Fibroblast of lung (primary cell): ENCODE measurements around the gene NQO1. TPM values are rescaled to one million over a fixed set of nuclear protein-coding genes. Genes with fewer than 3 reads are reported as not detected.

Experiments
- DNase-seq, 2 donors: peaks; one replicate each; pipeline versions ENCODE4 v3.0.0 to v3.0.0-alpha.2; 2010; ENCODE audit warnings: low read depth in 2 of 2
- H2AFZ ChIP-seq: 2 replicates; pipeline ENCODE4 v1.5.1; 2012; ENCODE audit warnings: low read length, control low read depth, inconsistent platforms
- H3K27ac ChIP-seq: 2 replicates; pipeline ENCODE4 v1.5.1; 2011; ENCODE audit warnings: low read length, control low read depth; ENCODE audit not compliant: insufficient read depth
- H3K27me3 ChIP-seq: 2 replicates; pipeline ENCODE4 v1.5.1; 2011; ENCODE audit warnings: mild to moderate bottlenecking, low read length; ENCODE audit not compliant: control insufficient read depth, insufficient read depth
- H3K36me3 ChIP-seq: 2 replicates; pipeline ENCODE4 v1.5.1; 2011; ENCODE audit warnings: low read length; ENCODE audit not compliant: control insufficient read depth, insufficient read depth
- H3K4me1 ChIP-seq: 2 replicates; pipeline ENCODE4 v1.5.1; 2011; ENCODE audit warnings: low read length; ENCODE audit not compliant: control insufficient read depth, insufficient read depth; ENCODE audit errors: extremely low read depth
- H3K4me2 ChIP-seq: 2 replicates; pipeline ENCODE4 v1.5.1; 2011; ENCODE audit warnings: low read length, control low read depth; ENCODE audit not compliant: insufficient read depth; ENCODE audit errors: extremely low read depth
- H3K4me3 ChIP-seq, 4 experiments: fragments of 200-600 bp in 1 of 4; sonication (generic) in 1 of 4; replicated peaks in 1 of 4; 2 replicates each; pipeline ENCODE4 v1.5.1; 2011 to 2016; ENCODE audit warnings: low read length in 4 of 4, low read depth in 3 of 4, mild to moderate bottlenecking in 3 of 4, control low read depth in 2 of 4, inconsistent platforms in 1 of 4, mixed read lengths in 1 of 4; ENCODE audit not compliant: insufficient read depth in 1 of 4; ENCODE audit errors: control extremely low read depth in 1 of 4
- H3K79me2 ChIP-seq: 2 replicates; pipeline ENCODE4 v1.5.1; 2012; ENCODE audit warnings: mild to moderate bottlenecking, low read length, inconsistent platforms; ENCODE audit not compliant: control insufficient read depth, insufficient read depth
- H3K9ac ChIP-seq: 2 replicates; pipeline ENCODE4 v1.5.1; 2011; ENCODE audit warnings: mild to moderate bottlenecking, low read length, control low read depth; ENCODE audit not compliant: insufficient read depth
- H3K9me3 ChIP-seq: 2 replicates; pipeline ENCODE4 v1.5.1; 2012; ENCODE audit warnings: low read depth, low read length; ENCODE audit not compliant: control insufficient read depth, insufficient read depth
- H4K20me1 ChIP-seq: 2 replicates; pipeline ENCODE4 v1.5.1; 2011; ENCODE audit warnings: low read length; ENCODE audit not compliant: control insufficient read depth, insufficient read depth; ENCODE audit errors: extremely low read depth
- EZH2 ChIP-seq: IDR thresholded peaks from 2 replicates; pipeline ENCODE4 v1.5.1; 2012; ENCODE audit warnings: low read length, control low read depth, mild to moderate bottlenecking; ENCODE audit errors: missing control alignments
- polyA plus RNA-seq, 2 donors: library from polyadenylated mRNA; depleted of rRNA in 1 of 2; stranded (reverse) in 1 of 2; unstranded in 1 of 2; fragments of >200 nt; gene quantifications; 2 replicates each; pipeline ENCODE4 v1.2.1, GENCODE V29; 2011 to 2012; ENCODE audit warnings: missing spikeins in 1 of 2
- total RNA-seq: library from RNA; depleted of rRNA; stranded (reverse); fragments of >200 nt; gene quantifications from 2 replicates; pipeline ENCODE4 v1.2.1, GENCODE V29; 2014
- TF ChIP-seq, protein P1 (sequence below), 2 donors: IDR thresholded peaks in 1 of 2; conservative IDR thresholded peaks in 1 of 2; 1 replicate in 1 of 2; 2 replicates in 1 of 2; pipeline ENCODE4 v1.5.1; 2011 to 2012; ENCODE audit warnings: low read length in 2 of 2, control low read depth in 1 of 2, inconsistent platforms in 1 of 2, low read depth in 1 of 2, mild to moderate bottlenecking in 1 of 2

NQO1 gene
- total and polyA plus RNA-seq, 2 donors (not counting 1 experiment from before 2014, with no cell fraction given): 583 to 779 TPM

DNA sequence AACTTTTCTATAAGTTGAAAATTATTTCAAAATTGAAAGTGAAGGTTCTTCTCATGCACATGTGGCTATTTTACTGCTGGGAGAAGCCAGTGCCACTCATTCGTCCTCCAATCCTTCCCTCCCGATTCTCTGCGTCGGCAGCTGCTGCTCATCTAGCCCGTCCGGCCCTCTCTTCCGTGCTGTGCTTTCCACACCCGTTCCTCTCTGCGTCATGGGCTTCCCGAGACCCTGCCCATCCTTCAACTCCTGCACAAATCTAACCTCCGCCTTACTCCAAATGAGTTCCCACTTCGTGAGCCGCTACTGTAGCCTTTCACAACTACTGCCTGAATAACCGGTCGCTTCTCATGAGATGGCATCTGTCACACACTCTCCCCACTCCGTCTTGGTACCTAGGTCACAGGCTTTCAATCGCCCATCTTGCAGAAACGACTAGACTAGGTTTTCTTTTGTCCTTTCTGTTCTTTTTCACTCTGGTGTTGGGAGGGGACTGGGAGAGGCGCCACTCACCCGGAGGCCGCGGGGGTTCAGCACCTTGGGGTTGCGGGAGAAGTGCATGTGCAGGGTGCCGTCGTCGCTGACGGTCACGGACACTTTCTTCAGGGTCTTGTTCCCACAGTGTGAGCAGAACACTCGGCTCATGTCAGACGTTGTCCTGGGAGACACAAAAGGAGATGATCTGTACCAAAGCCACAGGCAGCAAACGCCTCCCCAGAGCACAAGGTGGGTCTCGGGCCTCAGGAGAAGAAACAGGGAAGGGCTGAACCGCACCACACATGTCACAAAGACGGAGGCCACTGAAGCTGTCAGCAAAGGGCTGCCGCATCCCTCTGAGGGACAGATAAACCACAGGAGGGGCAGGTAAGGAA lies 18.2 kb upstream of the NQO1 start:
- TF ChIP-seq, protein P1, sequence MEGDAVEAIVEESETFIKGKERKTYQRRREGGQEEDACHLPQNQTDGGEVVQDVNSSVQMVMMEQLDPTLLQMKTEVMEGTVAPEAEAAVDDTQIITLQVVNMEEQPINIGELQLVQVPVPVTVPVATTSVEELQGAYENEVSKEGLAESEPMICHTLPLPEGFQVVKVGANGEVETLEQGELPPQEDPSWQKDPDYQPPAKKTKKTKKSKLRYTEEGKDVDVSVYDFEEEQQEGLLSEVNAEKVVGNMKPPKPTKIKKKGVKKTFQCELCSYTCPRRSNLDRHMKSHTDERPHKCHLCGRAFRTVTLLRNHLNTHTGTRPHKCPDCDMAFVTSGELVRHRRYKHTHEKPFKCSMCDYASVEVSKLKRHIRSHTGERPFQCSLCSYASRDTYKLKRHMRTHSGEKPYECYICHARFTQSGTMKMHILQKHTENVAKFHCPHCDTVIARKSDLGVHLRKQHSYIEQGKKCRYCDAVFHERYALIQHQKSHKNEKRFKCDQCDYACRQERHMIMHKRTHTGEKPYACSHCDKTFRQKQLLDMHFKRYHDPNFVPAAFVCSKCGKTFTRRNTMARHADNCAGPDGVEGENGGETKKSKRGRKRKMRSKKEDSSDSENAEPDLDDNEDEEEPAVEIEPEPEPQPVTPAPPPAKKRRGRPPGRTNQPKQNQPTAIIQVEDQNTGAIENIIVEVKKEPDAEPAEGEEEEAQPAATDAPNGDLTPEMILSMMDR (conservative IDR thresholded peaks at IDR 0.05 in 1 of 2, IDR thresholded peaks at IDR 0.05 in 1 of 2; ENCODE audit: low read depth in 1 of 2, low read length in 2 of 2): no peak
- TF ChIP-seq EZH2: no peak
- Histone ChIP-seq H3K36me3 (peaks cover 51% of the 10 kb centered on the region), H3K9ac (no peak overlapping the region), H3K27ac (no peak overlapping the region), H4K20me1 (no peaks in the 10 kb centered on the region), H3K4me1 (no peaks in the 10 kb centered on the region), H3K4me3 (no peak overlapping the region), H3K79me2 (peaks cover 2% of the 10 kb centered on the region), H3K9me3 (no peaks in the 10 kb centered on the region), H2AFZ (no peak overlapping the region), H3K27me3 (no peaks in the 10 kb centered on the region), H3K4me2 (no peak overlapping the region)
- DNase-seq: no peak

DNA sequence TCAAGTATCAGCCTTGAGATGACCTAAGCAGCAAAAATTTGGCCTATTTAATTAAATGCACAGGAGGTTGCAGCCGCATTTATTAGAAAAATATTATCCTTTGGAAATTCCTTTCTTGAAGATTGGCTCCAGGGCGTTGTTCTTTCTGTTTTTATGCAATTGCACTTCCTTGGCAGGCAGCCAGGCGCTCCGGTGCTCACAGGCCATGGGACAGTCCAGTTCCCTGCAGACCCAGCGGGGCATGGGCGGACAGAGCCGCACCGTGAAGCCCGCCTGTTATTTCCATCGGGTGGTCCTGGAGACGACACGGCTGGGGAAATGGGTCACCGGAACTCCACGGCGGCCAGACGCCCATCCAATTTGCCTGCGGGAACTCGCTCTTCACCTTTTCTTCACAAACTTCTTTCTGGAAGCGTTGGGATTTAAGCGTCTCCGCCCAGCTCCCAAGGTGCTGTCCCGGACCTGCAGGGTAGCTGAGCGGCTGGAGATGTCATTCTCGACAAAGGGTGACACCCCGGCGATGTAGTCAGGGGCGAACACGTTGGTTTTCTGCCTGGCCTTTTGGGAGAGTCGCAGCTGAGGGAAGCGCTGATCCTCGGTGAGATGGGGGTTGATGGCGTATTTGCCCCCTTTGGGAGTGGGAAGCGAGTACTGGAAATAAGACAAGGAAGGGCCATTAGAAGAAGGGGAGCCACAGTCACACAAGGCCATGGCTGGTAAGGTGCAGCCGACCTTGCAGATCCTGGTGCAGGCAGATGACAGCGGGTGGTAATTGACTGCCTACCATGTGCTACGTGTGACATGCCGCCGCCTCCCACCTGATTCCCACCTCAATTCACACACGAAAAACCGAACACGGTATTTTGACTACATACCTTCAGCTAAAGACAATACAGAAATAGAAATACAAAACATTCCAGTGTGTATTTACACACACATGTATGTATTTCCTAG lies 15.9 kb upstream of the NQO1 start:
- Histone ChIP-seq H3K9me3 (no peaks in the 10 kb centered on the region), H3K79me2 (peaks cover 2% of the 10 kb centered on the region), H3K4me3 (no peak overlapping the region), H2AFZ (no peak overlapping the region), H3K4me2 (no peak overlapping the region), H3K36me3 (peaks cover 38% of the 10 kb centered on the region), H3K27me3 (no peaks in the 10 kb centered on the region), H3K27ac (no peak overlapping the region), H3K4me1 (no peaks in the 10 kb centered on the region), H4K20me1 (no peaks in the 10 kb centered on the region), H3K9ac (no peak overlapping the region)
- TF ChIP-seq, protein P1 (conservative IDR thresholded peaks at IDR 0.05 in 1 of 2, IDR thresholded peaks at IDR 0.05 in 1 of 2; ENCODE audit: low read depth in 1 of 2, low read length in 2 of 2): no peak
- TF ChIP-seq EZH2: no peak
- DNase-seq: peak; percentile 21 to 53

DNA sequence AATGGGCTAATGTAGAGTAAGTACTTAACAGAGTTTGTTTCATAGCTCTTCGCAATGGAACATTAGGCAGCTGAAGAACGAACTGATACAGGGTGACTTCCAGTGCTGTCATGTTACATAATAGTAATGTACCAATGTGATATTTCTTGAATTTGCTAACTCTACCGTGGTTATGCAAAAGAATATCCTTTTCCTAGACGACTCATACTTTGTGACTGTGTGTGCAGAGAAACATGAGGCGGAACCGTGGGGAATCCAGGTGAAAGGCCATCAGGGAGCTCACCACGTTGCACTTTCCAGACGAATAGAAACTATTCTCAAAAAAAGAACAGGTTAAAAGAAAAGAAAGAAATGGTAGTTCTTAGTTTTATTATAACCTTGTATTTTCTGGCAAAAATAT lies 15.2 kb upstream of the NQO1 start:
- DNase-seq: peak; percentile 13 to 48
- Histone ChIP-seq H3K36me3 (peaks cover 38% of the 10 kb centered on the region), H3K9ac (no peak overlapping the region), H3K4me1 (no peaks in the 10 kb centered on the region), H3K4me3 (no peak overlapping the region), H4K20me1 (no peaks in the 10 kb centered on the region), H3K4me2 (no peak overlapping the region), H3K79me2 (peaks cover 2% of the 10 kb centered on the region), H3K9me3 (no peaks in the 10 kb centered on the region), H3K27me3 (no peaks in the 10 kb centered on the region), H2AFZ (no peak overlapping the region), H3K27ac (no peak overlapping the region)
- TF ChIP-seq, protein P1 (conservative IDR thresholded peaks at IDR 0.05 in 1 of 2, IDR thresholded peaks at IDR 0.05 in 1 of 2; ENCODE audit: low read depth in 1 of 2, low read length in 2 of 2): no peak
- no peak for TF ChIP-seq EZH2
